ENCODE data around the gene COX8A.
"Not testable (repeated sequence)": the region's sequence is repeated elsewhere in the genome, so short reads cannot be mapped to it uniquely, and the experiment has no call there.

The COX8A gene, protein sequence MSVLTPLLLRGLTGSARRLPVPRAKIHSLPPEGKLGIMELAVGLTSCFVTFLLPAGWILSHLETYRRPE

DNA sequence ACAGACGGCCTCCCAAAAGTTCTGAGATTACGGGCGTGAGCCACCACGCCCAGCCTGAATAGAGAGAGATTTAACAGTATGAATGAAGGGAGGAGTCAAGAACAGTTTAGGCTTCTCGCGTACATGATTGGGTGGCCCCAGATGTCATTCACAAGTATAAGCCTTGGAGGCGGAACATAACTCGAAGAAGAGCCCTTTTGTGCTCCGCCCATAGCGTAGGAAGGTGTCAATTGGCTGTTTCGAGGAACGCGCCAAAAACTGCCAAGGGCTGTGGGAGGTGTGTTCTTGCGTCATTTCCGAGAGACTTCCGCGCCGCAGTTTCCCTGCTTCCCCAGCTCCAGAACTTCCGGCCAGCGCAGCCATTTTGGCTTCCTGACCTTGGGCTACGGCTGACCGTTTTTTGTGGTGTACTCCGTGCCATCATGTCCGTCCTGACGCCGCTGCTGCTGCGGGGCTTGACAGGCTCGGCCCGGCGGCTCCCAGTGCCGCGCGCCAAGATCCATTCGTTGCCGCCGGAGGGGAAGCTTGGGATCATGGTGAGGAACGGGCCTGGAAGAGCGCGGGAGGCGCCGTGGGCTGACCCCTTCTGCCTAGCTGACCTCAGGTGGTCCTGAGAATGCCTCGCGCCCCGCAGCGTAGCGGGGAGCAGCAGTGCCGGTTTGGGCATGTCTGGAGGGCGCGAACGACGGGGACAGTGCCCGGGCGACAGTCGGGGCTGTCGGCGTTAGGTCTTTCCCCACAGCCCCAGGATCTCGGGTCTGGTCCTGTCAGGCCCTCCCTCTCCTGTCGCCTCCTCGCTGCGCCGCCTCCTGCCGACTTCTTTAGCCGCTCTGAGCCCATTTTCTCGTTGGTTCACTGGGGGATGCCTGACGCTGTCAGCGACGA lies at the start of gene COX8A:
TSS of gene COX8A (plus strand) at position 362 of the 885 bp plus-strand sequence. CDS start at position 423, 61 bp downstream.
- DNase-seq: peak; percentile 98

DNA sequence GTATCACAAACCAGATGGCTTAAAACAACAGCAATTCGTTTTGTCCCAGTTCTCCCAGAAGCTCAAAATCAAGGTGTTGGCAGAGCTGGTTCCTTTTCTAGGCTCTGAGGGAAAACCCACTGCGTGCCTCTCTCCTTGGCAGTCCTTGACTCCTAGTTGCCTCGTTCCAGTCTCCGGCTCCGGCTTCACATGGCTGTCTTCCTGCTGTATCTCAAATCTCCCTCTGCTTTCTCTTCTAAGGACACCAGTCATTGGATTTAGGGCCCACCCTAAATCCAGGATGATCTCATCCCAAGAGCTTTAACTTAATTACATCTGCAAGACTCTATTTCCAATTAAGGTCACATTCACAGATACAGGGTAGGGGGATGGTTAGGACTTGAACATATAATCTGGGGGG lies 44.8 kb upstream of the COX8A start:
- DNase-seq: no peak

DNA sequence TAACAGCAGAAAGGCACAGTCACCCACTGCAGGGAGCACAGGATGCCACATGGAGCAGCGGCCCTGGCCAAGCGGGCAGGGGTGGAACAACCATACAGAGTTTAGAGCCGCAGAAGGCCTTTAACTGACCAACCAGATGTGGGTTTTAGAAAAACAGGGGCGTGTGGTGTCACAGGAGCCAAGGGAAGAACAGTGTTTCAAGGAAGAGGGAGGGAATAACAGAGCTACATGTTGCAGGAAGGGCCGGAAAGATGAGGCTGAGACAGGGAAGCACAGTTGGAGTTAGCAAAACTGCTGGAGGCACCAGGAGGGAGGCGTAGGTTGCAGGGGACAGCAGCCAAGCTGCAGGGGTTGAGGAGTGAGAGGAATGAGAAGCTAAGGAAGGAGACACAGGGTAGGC lies 43.4 kb upstream of the COX8A start:
- DNase-seq: no peak

DNA sequence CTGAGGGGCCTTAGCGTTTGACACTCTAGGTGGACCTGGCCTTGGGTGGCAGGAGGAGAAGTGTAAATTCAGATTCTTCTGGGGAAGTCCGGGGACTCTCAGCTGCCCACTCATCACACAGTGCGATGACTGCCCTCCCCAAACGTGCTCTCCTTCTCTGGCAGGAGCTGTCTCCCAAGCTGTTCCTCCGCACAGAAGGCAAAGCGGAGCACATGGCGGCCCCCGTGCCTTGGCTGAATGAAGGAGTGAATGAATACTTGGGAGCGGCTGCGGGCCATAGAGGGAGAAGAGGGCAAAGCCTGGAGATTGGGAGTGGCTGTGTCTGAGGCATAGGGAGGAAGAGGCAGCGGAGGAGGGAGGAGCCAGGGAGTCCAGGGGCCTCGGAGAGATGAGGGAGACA lies 42.5 kb upstream of the COX8A start:
- no peak for DNase-seq

DNA sequence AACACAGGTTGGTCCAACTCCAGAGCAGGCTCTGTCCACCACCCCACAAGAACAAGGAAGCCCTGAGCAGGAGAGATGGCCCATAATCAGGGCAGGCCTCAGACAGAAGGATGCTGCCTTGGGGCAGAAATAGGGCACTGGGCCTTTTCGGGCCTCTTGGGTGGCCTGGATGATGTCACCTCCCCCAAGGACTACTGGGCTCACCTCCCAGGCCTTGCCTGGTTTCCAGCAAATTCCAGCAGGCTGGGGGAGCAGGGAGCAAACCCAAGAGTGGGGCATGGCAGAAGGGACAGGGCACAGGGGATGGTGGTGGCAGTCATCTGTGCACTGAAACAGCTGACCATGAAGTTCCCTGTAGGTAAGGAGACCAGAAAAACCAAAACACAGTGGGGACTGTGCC lies 41.0 kb upstream of the COX8A start:
- no peak for DNase-seq

DNA sequence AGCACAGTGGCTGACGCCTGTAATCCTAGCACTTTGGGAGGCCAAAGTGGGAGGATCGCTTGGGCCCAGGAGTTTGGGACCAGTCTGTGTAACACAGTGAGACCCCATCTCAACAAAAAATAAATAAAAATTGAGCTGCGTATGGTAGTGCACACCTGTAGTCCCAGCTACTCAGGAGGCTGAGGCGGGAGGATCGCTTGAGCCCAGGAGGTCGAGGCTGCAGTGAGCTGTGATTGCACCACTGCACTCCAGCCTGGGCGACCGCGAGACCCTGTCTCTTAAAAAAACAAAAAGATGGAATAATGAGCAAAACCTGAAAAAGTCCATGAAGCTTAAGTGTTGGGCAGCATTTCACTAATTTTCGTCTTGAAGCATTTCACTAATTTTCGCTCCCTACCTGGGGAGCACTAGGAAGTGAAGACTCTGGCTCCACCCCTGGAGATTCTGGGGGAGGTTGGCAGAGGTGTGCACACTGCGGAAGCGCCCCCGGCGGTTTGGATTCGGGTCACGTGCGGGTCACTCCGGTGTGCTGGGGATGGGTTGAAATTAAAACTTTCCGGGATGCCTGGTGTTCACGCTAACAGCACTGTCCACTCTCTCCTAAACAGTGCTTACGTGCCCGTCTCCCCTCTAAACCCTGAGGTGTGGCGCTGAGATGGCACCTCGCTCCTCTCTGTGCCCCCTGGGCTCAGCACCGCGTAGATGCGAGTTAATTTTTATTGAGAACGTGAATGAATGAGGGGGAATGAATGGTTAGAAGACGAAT lies 36.5 kb upstream of the COX8A start:
- DNase-seq: peak; percentile 29

DNA sequence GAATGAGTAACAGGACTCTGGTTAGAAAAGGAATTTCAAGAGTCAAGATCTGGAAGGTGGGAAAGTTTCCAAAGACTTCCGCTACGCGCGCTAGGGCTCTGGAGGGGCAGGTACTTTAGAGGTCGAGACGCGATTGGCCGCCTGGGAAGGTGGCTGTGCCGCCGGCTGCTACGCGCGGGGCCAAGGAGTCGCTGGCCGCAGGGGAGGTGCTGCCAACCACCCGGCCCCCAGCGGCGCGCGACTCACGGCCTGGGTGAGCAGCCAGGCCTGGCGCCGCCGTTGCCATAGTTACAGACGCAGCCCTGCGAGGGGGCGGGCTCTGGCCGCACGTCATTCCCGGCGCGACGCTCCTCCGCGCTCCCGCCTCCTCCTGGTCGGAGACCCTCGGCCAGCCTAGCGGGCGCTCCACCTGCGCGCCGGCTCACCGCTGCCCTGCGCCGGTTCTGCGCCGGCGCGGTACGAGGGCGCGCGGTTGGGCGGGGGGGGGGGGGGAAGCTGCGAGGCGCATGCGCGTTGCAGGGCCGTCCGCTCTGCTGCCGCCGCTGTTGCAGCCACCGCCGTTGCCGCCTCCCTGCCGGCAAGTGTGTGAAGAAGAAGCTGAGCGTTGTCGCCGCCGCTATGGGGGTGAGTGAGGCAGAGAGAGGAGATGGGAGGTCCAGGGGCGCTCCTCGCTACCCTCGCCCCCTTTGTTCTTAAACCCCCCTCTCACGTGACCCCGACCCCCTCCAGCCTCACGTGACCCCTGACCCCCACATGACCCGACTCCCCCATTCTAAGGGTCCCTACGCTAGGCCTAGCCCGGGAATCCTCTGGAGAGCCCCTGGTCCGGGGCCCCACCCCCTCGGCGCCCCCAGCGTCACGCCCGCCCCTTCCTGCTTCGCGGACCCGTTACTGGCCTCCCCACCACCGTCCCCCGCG lies 35.7 kb upstream of the COX8A start, which contains the start of gene NAA40:
TSS of gene NAA40 (plus strand) at position 524 of the 918 bp plus-strand sequence. CDS start at position 619, 95 bp downstream.
- DNase-seq: peak; percentile 95

DNA sequence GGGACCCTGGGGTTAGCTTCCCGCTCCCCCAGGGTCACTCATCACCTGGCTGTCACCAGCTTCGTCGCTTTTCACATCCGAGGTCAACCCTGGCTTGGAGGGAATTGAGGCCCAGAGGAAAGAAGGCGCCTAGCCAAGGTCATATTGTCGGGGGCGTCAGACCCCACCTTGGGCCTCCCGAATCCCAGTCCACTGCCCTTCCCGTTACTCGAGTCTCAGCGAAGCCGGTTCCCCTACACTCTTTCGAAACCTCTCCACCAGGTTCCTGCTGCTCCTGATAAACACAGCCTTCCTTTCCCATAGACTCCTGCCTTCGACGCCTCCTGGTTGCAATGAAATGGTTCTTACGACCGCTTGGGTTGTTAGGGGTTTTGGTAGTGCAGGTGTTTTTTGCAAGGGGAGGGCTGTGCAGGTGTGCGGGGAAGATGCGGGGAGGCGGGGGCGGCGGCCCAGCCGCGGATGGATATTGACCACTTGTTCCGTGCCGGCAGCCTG lies 35.0 kb upstream of the COX8A start:
- no peak for DNase-seq

DNA sequence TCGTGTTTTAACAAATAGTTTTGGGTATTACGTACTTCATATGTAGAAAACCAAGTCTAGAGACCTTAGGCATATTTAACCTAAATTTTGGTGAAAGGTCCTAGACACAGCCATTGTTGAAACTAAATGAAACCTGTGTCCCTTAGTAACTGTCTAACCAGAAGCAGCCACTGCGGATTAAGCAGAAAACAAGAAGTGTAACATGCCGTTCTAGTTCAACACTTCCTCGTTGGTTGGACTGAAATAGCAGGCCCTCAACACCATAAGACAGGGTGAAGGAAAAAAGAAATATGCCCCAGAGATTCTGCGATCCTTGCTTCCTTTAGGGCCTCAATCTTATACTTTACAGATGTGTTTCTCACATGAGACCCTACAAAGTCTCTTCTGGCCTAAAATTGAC lies 33.6 kb upstream of the COX8A start:
- no peak for DNase-seq

DNA sequence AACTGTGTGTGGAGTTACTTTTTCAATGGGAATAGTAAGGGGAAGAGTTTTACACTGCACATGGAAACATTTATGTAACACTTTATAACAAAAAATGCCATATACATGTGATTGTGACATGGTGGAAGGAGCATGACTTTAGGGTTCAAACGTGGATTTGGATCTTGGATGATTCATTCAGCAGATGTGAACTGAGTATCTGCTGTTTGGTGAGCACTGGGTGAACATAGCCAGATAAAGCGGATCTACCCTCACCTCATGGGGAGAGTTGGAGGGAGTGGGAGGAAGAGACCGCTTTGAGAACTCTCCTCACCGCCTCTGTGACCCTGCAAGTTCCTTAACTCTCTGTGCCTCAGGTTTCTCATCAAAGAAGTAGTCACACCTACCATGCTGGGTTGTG lies 32.5 kb upstream of the COX8A start:
- DNase-seq: no peak

DNA sequence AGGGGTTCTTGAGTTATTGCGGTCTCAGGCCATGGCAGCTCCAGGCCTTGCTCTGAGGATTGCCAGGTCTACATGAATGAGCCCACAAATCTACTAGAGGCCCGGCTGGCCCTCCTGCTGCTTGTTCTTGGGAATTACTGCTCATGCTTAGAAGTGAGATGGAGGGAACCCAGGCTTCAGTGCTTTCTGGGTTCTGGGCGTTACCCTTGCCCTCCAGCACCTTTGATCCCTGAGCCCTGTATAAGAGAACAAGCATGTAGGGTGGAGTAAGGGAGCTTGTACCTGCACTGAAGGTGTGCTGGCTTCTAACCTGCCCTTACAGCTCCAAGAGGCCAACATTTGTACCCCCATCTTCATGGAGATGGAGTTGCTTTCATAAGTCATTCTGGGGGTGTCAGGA lies 31.6 kb upstream of the COX8A start:
- no peak for DNase-seq

DNA sequence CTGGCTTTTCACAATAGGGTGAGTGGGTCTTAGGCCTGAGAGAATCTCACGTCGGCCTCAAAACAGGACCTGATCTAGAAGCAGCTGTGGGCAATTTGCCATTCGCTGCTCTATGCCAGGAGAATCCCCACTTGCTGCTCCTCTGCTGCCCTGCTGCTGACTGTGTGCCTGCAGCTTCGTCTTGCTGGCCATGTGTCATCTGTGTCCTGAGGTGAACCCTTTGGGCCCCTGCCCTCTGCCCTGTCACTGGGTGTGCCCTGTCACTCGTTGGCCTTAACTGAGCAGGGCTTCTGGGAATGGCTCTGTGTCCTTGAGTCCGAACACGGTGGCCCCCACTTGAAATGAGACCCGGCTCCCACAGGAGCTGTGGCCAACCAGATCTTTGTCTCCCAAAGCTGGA lies 29.4 kb upstream of the COX8A start:
- no peak for DNase-seq

DNA sequence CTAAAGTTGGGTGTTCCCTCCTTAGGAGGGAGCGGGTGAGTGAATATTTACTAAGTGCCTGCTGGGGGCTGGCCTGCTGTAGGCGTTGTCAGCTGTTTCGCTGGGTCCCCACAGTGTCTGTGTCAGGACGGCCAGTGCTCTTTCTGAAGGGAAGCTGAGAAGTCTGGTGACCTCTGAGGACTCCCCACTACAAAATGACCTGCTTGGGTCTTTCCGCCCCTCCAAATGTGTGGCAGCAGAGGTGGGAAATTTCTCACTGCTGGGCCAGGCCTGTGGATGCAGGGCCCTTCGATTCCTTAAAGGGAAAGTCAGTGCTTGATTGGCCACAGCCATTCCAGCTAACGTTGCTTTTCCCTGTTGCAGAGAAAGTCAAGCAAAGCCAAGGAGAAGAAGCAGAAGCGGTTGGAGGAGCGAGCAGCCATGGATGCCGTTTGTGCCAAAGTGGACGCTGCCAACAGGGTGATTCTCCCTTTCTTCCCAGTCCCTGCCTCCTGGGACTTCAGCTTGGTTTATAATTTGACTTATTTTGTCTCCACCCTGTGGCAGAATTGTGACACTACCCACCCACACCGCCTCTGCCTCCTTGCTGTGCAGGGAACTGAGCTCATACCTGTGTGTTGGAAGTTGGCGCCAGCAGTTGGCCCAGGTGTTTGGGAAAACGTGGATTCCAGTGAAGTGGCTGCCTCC lies 28.8 kb upstream of the COX8A start:
- DNase-seq: peak; percentile 68

DNA sequence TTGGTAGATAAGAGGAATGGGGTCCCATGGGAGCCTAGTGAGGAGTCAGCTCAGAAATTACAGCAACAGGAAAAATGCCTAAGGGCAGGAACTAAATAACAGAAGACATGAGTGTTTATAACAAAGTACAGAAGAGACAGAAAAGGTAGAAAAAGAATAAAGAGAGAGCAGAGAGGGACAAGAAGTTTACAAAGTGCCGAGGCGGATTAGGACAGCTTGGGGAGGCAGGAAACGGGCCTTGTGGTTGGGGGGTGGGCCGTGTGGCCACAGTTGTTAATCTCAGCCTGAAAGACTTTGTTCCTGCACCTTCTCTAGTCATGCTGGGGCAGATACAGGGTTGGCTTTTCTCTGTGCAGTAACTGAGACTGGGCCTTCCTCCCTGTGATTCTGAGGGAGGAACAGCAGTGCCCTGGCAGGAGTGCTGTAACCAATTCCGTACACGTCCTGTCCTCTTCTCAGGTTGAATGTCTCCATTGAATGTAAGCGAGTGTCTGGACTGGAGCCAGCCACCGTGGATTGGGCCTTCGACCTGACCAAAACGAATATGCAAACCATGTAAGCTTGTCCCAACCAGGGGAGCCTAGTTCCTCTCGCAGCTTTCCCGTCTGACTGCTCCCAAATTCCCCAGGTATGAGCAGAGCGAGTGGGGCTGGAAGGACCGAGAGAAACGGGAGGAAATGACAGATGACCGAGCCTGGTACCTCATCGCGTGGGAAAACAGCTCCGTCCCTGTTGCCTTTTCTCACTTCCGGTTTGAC lies 22.5 kb upstream of the COX8A start:
- peak; percentile 44 for DNase-seq

DNA sequence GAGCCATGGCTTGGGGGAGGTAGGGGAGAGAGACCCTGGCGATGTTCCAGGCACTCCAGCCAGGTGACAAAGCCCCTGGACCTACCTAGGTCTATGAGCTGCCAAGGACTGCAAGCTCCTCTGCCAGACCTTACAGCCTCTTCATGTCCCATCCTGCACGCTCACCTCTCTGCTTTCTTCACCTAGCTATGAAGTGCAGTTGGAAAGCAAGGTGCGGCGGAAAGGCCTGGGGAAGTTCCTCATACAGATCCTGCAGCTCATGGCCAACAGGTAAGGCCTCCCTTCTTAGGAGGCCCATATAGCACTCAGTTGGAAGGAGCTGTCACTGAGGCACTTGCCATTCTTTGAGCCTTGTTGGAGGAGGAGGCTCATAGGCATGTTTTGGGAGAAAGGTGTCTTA lies 21.9 kb upstream of the COX8A start:
- DNase-seq: no peak

DNA sequence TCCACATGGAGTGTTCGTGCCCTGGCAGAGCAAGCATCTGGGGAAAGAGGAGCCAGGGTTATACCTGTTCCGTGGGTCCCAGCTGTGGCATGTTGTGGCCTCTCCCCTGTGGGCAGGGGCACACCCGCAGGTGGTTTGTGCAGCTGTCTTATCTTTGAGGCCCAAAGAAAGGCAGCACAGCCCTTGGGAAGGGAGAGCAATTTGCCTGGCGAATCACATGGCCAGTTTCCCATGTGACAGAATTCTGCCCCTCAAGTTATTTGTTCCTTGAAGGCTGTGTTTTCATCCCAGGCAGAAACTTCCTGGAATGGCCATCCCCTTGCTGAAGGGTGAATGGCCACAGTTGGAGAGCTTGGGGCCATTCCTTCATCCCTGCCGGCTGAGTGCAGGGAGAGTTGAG lies 16.4 kb upstream of the COX8A start:
- DNase-seq: no peak

DNA sequence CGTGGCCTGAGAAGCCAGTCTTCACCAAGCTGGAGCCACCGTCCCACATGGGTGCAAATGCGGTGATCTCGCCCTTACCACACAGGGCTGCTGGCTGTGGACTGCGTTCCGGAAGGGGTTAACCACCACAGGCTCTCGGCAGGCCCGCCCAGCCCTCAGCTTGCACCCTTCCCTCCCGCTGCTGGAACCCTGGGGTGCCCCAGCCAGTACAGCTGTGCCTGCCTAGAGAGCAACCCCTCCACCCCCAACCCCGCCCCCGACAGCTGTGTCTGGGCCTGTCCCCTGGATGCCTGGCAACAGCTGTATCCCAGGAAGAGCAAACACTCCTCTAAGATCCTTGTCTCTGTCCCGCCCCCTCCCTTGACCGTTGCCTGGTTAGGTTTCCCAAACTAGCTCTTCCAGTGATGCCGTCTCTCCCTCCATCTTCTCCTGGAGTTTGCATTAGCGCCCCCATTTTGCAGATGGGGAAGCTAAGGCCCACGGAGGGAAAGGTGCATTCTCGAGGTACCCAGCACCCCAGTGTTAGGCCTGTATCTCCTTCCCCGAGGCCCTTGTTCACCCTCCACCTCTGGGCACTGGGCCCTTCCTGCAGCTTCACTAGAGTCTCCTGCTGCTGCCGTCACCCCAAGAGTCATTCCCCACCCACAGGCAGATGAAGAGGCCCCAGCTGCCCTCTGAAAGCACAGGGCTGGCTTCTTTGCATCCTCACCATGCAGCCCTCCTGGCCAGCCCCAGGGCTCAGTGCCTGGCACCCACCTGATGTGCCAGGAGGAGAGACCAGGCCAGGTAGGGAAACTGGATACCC lies 12.6 kb upstream of the COX8A start:
- peak; percentile 46 for DNase-seq

DNA sequence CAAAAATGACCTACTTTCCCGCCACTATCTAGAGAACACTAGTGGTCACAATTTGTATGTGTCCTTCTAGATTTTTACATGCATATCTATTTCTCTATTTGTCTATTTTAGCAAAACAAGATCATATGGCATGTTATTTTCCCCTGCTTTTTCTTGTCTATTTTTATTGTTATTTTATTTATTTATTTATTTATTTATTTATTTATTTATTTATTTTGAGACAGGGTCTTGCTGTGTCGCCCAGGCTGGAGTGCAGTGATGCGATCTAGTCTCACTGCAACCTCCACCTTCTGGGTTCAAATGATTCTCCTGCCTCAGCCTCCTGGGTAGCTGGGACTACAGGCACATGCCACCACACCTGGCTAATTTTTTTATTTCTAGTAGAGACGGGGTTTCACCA lies 10.5 kb upstream of the COX8A start:
- not testable (repeated sequence) for DNase-seq

DNA sequence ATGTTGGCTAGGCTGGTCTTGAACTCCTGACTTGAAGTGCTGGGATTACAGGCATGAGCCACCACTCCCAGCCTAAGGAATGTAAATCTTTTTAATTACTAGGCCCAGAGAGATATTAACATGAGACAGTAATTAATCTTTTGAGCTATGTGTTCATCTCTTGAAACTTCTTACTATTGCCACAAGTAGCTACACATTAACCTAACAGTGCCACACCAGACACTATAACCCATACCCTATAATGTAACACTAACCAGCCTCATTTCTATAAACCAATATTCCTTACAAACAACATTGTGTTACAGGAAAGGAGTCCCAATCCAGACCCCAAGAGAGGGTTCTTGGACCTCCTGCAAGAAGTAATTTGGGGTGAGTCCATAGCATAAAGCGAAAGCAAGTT lies 8.0 kb upstream of the COX8A start:
- no peak for DNase-seq

DNA sequence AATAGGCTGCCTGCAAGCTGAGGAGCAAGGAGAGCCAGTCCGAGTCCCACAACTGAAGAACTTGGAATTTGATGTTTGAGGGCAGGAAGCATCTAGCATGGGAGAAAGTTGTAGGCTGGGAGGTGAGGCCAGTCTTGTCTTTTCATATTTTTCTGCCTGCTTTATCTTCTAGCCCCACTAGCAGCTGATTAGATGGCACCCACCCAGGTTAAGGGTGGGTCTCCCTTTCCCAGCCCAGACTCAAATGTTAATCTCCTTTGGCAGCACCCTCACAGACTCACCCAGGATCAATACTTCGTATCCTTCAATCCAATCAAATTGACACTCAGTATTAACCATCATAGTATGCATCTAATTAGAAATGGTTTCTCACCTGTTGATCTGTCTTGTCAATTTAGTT lies 5.0 kb upstream of the COX8A start:
- no peak for DNase-seq
